Thyroid gland (tissue), 4 donors: Measurements from ENCODE around the gene WDR59.

Source experiments
- CTCF ChIP-seq, 6 experiments: fragments of 200-600 bp in 3 of 6; fragments of 450-650 bp in 3 of 6; sonication (generic) in 3 of 6; IDR thresholded peaks; one replicate each; pipeline ENCODE4 v1.5.1; 2016 to 2019; ENCODE audit warnings: antibody characterized with exemption in 6 of 6, mild to moderate bottlenecking in 2 of 6, inconsistent platforms in 1 of 6, moderate library complexity in 1 of 6
- POLR2A ChIP-seq, 2 donors: fragments of 450-650 bp; IDR thresholded peaks; one replicate each; pipeline ENCODE4 v1.6.1; 2017; ENCODE audit warnings: antibody characterized with exemption in 2 of 2, mild to moderate bottlenecking in 2 of 2, moderate library complexity in 1 of 2

GRCh38 chr16:74984194-74984528, 762 bp downstream of the WDR59 start:
- no peak for TF ChIP-seq CTCF (IDR thresholded peaks at IDR 0.05)
- TF ChIP-seq POLR2A (IDR thresholded peaks at IDR 0.05) = no peak
